ENCODE measurements around the gene POLR2C.

Gene POLR2C

DNA sequence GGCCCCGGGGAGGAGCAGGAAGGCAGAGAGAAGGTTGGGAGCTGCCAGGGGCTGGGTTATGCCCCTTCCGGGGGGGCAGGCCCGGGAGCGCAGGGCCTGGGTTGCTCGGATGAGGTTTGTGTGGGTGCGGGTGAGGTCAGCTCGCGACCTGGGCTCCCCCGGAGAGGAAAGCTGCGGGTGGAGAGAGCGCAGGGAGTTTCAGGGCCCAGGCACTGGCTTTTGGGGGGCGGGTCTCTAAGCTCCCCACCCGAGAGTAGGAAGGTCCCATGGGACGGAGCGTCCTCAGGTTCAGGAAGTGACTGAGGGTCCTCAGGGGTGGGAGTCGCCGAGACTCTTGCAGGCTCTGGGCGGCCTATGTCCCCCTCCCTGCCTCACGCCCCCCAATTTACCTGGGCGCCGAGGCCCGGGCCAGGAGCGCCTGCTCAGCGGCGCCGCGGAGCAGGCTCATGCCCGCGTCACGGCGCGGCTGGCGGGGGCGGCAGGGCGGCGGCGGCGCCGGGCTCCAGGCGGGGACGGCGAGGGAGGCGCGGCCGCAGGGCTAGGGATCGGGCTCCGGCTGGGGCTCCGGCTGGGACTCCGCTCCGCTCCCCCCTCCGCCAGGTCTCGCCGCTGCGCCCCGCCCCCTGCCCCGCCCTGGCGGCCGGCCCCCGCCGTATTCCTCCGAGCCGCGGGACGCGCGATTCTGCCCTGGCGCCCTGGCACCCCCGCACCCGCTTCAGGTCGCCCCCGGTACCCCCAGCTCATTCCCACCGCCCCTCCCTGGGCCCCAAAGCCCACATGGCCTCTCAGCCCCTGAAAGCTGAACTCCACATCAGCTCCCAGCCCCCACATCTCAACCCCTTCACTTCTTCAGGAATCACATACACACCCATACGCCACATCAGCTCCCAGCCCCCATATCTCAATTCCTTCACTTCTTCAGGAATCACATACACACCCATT is 23.7 kb downstream of the POLR2C start, which contains the start of gene DOK4:
TSS of gene DOK4 (minus strand) at position 578 of the 942 bp plus-strand sequence. CDS start 6,986 bp downstream, outside the sequence.
- CTCF ChIA-PET: interaction anchor here (0.6 to 1.6 kb wide), 2 partner anchors 33 to 69 kb away, joined by 5 to 7 read pairs; no protein-coding TSS in a partner anchor
- TF ChIP-seq CTCF (conservative IDR thresholded peaks at IDR 0.05; ENCODE audit: low read depth): no peak
- peak; percentile 96 for DNase-seq (ENCODE audit: low spot score)
- peak within 1 kb of the TSS; percentile 48; the same call in 1 of the 2 replicates for H3K27ac ChIP-seq
- POLR2A ChIA-PET (ENCODE audit: low non-redundant PET): interaction anchor here (1.0 kb wide), 1 partner anchor 24 kb away, joined by 3 read pairs; the partner anchor contains the start of gene POLR2C

- CTCF ChIA-PET: interaction anchor here (0.7 to 1.6 kb wide), 3 partner anchors 14 to 32 kb away, joined by 3 to 7 read pairs (median 3); no protein-coding TSS in a partner anchor
- no peak for DNase-seq (ENCODE audit: low spot score)
- POLR2A ChIA-PET (ENCODE audit: low non-redundant PET): no interaction called here
- no peak for TF ChIP-seq CTCF (conservative IDR thresholded peaks at IDR 0.05; ENCODE audit: low read depth)
- H3K27ac ChIP-seq: peak overlapping the region; percentile 24; the same call in 1 of the 2 replicates
These were observed 24.7 kb downstream of the POLR2C start for GRCh38 chr16:57486858-57487834.

GRCh38 chr16:57489229-57489628 is 26.8 kb downstream of the POLR2C start:
- ChIA-PET POLR2A (ENCODE audit: low non-redundant PET) (no interaction called here), CTCF (interaction anchor here (0.6 kb wide), 1 partner anchor 20 kb away, joined by 3 read pairs; no protein-coding TSS in a partner anchor)
- no peak for TF ChIP-seq CTCF (conservative IDR thresholded peaks at IDR 0.05; ENCODE audit: low read depth)
- DNase-seq (ENCODE audit: low spot score): no peak
- H3K27ac ChIP-seq: no peak overlapping the region

GRCh38 chr16:57493767-57494166 is 31.3 kb downstream of the POLR2C start:
- TF ChIP-seq CTCF (conservative IDR thresholded peaks at IDR 0.05; ENCODE audit: low read depth): no peak
- ChIA-PET POLR2A (ENCODE audit: low non-redundant PET) (no interaction called here), CTCF (no interaction called here)
- DNase-seq (ENCODE audit: low spot score): no peak
- no peak overlapping the region for H3K27ac ChIP-seq

GRCh38 chr16:57497121-57497520 is 34.6 kb downstream of the POLR2C start:
- DNase-seq (ENCODE audit: low spot score): no peak
- ChIA-PET CTCF (interaction anchor here (0.6 kb wide), 1 partner anchor 345 kb away, joined by 3 read pairs; no protein-coding TSS in a partner anchor), POLR2A (ENCODE audit: low non-redundant PET) (interaction anchor here (0.5 kb wide), 1 partner anchor 37 kb away, joined by 3 read pairs; no protein-coding TSS in a partner anchor)
- H3K27ac ChIP-seq: no peak overlapping the region
- no peak for TF ChIP-seq CTCF (conservative IDR thresholded peaks at IDR 0.05; ENCODE audit: low read depth)

All from RWPE1 (cell line).